Activated CD8-positive, alpha-beta memory T cell treated with anti-CD3 and anti-CD28 coated beads, Interleukin-2, amount 50 U/mL, for 24 hours (primary cell): Measurements from ENCODE around the gene KIF13A.
"Not testable (repeated sequence)": the region's sequence is repeated elsewhere in the genome, so short reads cannot be mapped to it uniquely, and the experiment has no call there.

Experiments used
- DNase-seq: peaks from one replicate; pipeline ENCODE4 v3.0.0-alpha.2; 2020; ENCODE audit errors: extremely low read depth

Gene KIF13A

GRCh38 chr6:17871189-17871519 lies 116.3 kb downstream of the KIF13A start:
- no peak for DNase-seq

- no peak for DNase-seq
Observed at GRCh38 chr6:17870300-17871188, 116.9 kb downstream of the KIF13A start.

- no peak for DNase-seq
Observed at GRCh38 chr6:17869753-17870050, 117.7 kb downstream of the KIF13A start.

- DNase-seq: no peak
Observed at GRCh38 chr6:17869010-17869752, 118.3 kb downstream of the KIF13A start.

GRCh38 chr6:17867880-17868279 lies 119.6 kb downstream of the KIF13A start:
- DNase-seq: no peak

- no peak for DNase-seq
Observed at GRCh38 chr6:17866876-17867444, 120.5 kb downstream of the KIF13A start.

GRCh38 chr6:17865798-17866725 lies 121.4 kb downstream of the KIF13A start:
- DNase-seq: no peak

- no peak for DNase-seq
Observed at GRCh38 chr6:17865243-17865642, 122.2 kb downstream of the KIF13A start.

GRCh38 chr6:17863901-17864754 lies 123.3 kb downstream of the KIF13A start:
- no peak for DNase-seq

- DNase-seq: no peak
Observed at GRCh38 chr6:17861361-17861760, 126.1 kb downstream of the KIF13A start.

GRCh38 chr6:17859846-17860245 lies 127.6 kb downstream of the KIF13A start:
- DNase-seq: no peak

GRCh38 chr6:17858584-17858983 lies 128.9 kb downstream of the KIF13A start:
- DNase-seq: no peak

GRCh38 chr6:17857188-17857587 lies 130.2 kb downstream of the KIF13A start:
- DNase-seq: not testable (repeated sequence)

GRCh38 chr6:17856306-17856705 lies 131.1 kb downstream of the KIF13A start:
- DNase-seq: no peak

- no peak for DNase-seq
Observed at GRCh38 chr6:17855381-17855780, 132.1 kb downstream of the KIF13A start.

GRCh38 chr6:17853533-17853932 lies 133.9 kb downstream of the KIF13A start:
- no peak for DNase-seq

- no peak for DNase-seq
Observed at GRCh38 chr6:17851720-17852161, 135.7 kb downstream of the KIF13A start.

- DNase-seq: no peak
Observed at GRCh38 chr6:17851001-17851719, 136.3 kb downstream of the KIF13A start.

- DNase-seq: no peak
Observed at GRCh38 chr6:17850281-17850680, 137.2 kb downstream of the KIF13A start.

GRCh38 chr6:17847203-17847760 lies 140.2 kb downstream of the KIF13A start:
- DNase-seq: no peak
